SK-N-SH (cell line): ENCODE data around the gene ACBD7. TPM values are rescaled to one million over a fixed set of nuclear protein-coding genes. Genes with fewer than 3 reads are reported as not detected.

Source experiments
- CTCF ChIA-PET: fragments of 300-600, 350-600 bp; formaldehyde crosslinking; extraction: SDS; loops from one replicate; lab custom pipeline; 2021; lab: Yijun Ruan, JAX
- POLR2A ChIA-PET: fragments of 350-600 bp; sonication (Branson Sonifier 250); formaldehyde crosslinking; extraction: SDS; loops from one replicate; lab custom pipeline; 2020; ENCODE audit warnings: antibody characterized with exemption, inconsistent platforms; lab: Yijun Ruan, JAX
- DNase-seq: peaks from one replicate; pipeline ENCODE4 v3.0.0; 2012
- H2AFZ ChIP-seq: fragments of 200-600 bp; sonication (generic); 2 replicates; pipeline ENCODE4 v1.8.1; 2016; ENCODE audit warnings: antibody characterized with exemption, mild to moderate bottlenecking, low read depth
- H3F3A ChIP-seq: fragments of 200-600 bp; sonication (generic); replicated peaks from 2 replicates; pipeline ENCODE3; 2016; ENCODE audit warnings: antibody characterized with exemption, mild to moderate bottlenecking; ENCODE audit not compliant: insufficient read depth
- H3K27ac ChIP-seq, 2 experiments: fragments of 200-500 bp in 1 of 2; fragments of 200-600 bp in 1 of 2; sonication (Bioruptor generic) in 1 of 2; sonication (generic), shearing (Covaris generic) in 1 of 2; 2 replicates each; pipeline versions ENCODE4 v1.5.1 to v1.6.1; 2014 to 2016; ENCODE audit warnings: low read depth in 2 of 2, inconsistent platforms in 1 of 2, low read length in 1 of 2, mild to moderate bottlenecking in 1 of 2, mixed read lengths in 1 of 2
- H3K27me3 ChIP-seq: fragments of 200-600 bp; sonication (generic), shearing (Covaris generic); 2 replicates; pipeline ENCODE4 v1.6.1; 2016; ENCODE audit warnings: mixed run types; ENCODE audit not compliant: insufficient read depth
- H3K36me3 ChIP-seq, 2 experiments: fragments of 200-500 bp in 1 of 2; fragments of 200-600 bp in 1 of 2; sonication (Bioruptor generic) in 1 of 2; sonication (generic) in 1 of 2; replicated peaks in 1 of 2; 2 replicates each; pipeline versions ENCODE3 to v1.5.1; 2014 to 2016; ENCODE audit warnings: low read length in 1 of 2, mild to moderate bottlenecking in 1 of 2; ENCODE audit not compliant: insufficient read depth in 2 of 2, control insufficient read depth in 1 of 2
- H3K4me1 ChIP-seq, 2 experiments: fragments of 200-500 bp in 1 of 2; fragments of 200-600 bp in 1 of 2; sonication (Bioruptor generic) in 1 of 2; sonication (generic), shearing (Covaris generic) in 1 of 2; 2 replicates each; pipeline versions ENCODE4 v1.5.1 to v1.6.1; 2014 to 2016; ENCODE audit warnings: low read depth in 1 of 2, low read length in 1 of 2, mixed run types in 1 of 2; ENCODE audit not compliant: insufficient read depth in 2 of 2, control insufficient read depth in 1 of 2
- H3K4me2 ChIP-seq: fragments of 200-600 bp; sonication (generic), shearing (Covaris generic); 2 replicates; pipeline ENCODE4 v1.6.1; 2017; ENCODE audit warnings: mixed run types
- H3K4me3 ChIP-seq, 2 experiments: fragments of 200-500 bp in 1 of 2; fragments of 200-600 bp in 1 of 2; sonication (Bioruptor generic) in 1 of 2; sonication (generic), shearing (Covaris generic) in 1 of 2; 2 replicates each; pipeline versions ENCODE4 v1.5.1 to v1.8.1; 2014 to 2016; ENCODE audit warnings: low read depth in 2 of 2, inconsistent platforms in 1 of 2, low read length in 1 of 2, mild to moderate bottlenecking in 1 of 2, mixed read lengths in 1 of 2, moderate library complexity in 1 of 2
- H3K79me2 ChIP-seq: fragments of 200-600 bp; sonication (generic); 2 replicates; pipeline ENCODE4 v1.8.1; 2017; ENCODE audit warnings: mild to moderate bottlenecking; ENCODE audit not compliant: insufficient read depth
- H3K9ac ChIP-seq: fragments of 200-600 bp; sonication (generic); 2 replicates; pipeline ENCODE4 v1.6.1; 2017; ENCODE audit warnings: mixed run types
- H3K9me2 ChIP-seq: fragments of 200-600 bp; sonication (generic); 2 replicates; pipeline ENCODE4 v1.6.1; 2017; ENCODE audit warnings: mixed run types
- H3K9me3 ChIP-seq: fragments of 200-600 bp; sonication (generic); 2 replicates; pipeline ENCODE4 v1.6.1; 2017; ENCODE audit warnings: mixed run types, mild to moderate bottlenecking, moderate library complexity
- H4K20me1 ChIP-seq: fragments of 200-600 bp; sonication (generic); 2 replicates; pipeline ENCODE4 v1.6.1; 2017; ENCODE audit warnings: mild to moderate bottlenecking, mixed run types; ENCODE audit not compliant: insufficient read depth
- EP300 ChIP-seq, 2 experiments: IDR thresholded peaks; 2 replicates each; pipeline versions ENCODE4 v1.4.0 to v1.6.1; 2012; ENCODE audit warnings: borderline replicate concordance in 1 of 2, low read depth in 1 of 2, low read length in 1 of 2
- FOXJ3 ChIP-seq: sonication (generic); formaldehyde crosslinking; IDR thresholded peaks from 2 replicates; pipeline ENCODE4 v1.5.1; 2020; ENCODE audit warnings: mild to moderate bottlenecking, missing genetic modification reagents
- FOXM1 ChIP-seq: IDR thresholded peaks from 2 replicates; pipeline ENCODE4 v1.4.0; 2012; ENCODE audit warnings: low read depth, mild to moderate bottlenecking
- GATA2 ChIP-seq: sonication (generic); formaldehyde crosslinking; IDR thresholded peaks from 2 replicates; pipeline ENCODE4 v1.5.0; 2020; ENCODE audit warnings: mild to moderate bottlenecking, missing genetic modification reagents
- IRF3 ChIP-seq: fragments of 150-350 bp; IDR thresholded peaks from 2 replicates; pipeline ENCODE4 v1.6.1; 2016; ENCODE audit warnings: mild to moderate bottlenecking, low read depth, low read length
- RCOR1 ChIP-seq: fragments of 150-350 bp; IDR thresholded peaks from 2 replicates; pipeline ENCODE4 v1.6.1; 2017; ENCODE audit warnings: antibody characterized with exemption, low read length
- RFX5 ChIP-seq: IDR thresholded peaks from 2 replicates; pipeline ENCODE4 v1.6.1; 2012; ENCODE audit warnings: mild to moderate bottlenecking, improper control_type of control experiment, low read length
- TAF1 ChIP-seq: IDR thresholded peaks from 2 replicates; pipeline ENCODE4 v1.6.1; 2012; ENCODE audit warnings: low read depth, mild to moderate bottlenecking, low read length, moderate library complexity, borderline replicate concordance
- TCF12 ChIP-seq: IDR thresholded peaks from 2 replicates; pipeline ENCODE4 v1.4.0; 2012
- YY1 ChIP-seq: IDR thresholded peaks from 2 replicates; pipeline ENCODE4 v1.4.0; 2012; ENCODE audit warnings: low read depth, mild to moderate bottlenecking
- WGBS: methylation state at CpG from one replicate; pipeline ENCODE4 v1.1.6; 2017; ENCODE audit warnings: low lambda C conversion rate; 5-methylcytosine and 5-hydroxymethylcytosine counted together
- polyA plus RNA-seq, 3 experiments: library from polyadenylated mRNA; depleted of rRNA; stranded (reverse); fragments of >200 nt; gene quantifications; 2 replicates each; pipeline ENCODE4 v1.2.3, GENCODE V29; 2012
- TF ChIP-seq, protein P1 (sequence below): IDR thresholded peaks from 2 replicates; pipeline ENCODE4 v1.6.1; 2012; ENCODE audit warnings: mild to moderate bottlenecking, low read depth, low read length, moderate library complexity
- TF ChIP-seq, protein P2 (sequence below): fragments of 200-600 bp; sonication (generic); IDR thresholded peaks from 2 replicates; pipeline ENCODE4 v1.6.1; 2017; ENCODE audit warnings: antibody characterized with exemption, mild to moderate bottlenecking, moderate library complexity
- TF ChIP-seq, protein P3 (sequence below): fragments of 150-350 bp; IDR thresholded peaks from 2 replicates; pipeline ENCODE4 v1.6.1; 2017; ENCODE audit warnings: antibody characterized with exemption, low read length, low read depth, borderline replicate concordance

The ACBD7 gene
- polyA plus RNA-seq, 1 of the 3 experiments (the other 2 are of a cell fraction), result 0.92 TPM

DNA sequence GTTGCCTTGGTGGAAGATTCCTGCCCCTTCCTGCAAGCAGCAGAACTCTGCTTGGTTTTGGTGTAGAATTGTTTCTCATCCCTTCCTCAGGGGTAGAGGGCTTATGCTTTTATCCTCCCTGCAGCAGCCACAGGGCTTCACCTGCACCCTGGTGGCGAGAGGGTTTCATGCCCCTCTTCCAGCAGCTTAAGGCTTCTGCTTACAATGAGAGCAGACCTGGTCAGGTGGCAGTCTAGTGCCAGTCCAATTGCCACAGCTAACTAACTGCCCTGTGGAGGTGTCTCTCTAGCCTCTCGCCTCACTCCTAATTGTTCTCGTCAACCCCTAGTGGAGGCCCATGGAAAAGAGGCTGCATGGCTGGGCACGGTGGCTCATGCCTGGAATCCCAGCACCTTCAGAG is 19.3 kb downstream of the ACBD7 start:
- 66% methylated on average over 4 of the region's 4 CpGs for WGBS
- POLR2A ChIA-PET, result no interaction called here
- TF ChIP-seq, protein P1, sequence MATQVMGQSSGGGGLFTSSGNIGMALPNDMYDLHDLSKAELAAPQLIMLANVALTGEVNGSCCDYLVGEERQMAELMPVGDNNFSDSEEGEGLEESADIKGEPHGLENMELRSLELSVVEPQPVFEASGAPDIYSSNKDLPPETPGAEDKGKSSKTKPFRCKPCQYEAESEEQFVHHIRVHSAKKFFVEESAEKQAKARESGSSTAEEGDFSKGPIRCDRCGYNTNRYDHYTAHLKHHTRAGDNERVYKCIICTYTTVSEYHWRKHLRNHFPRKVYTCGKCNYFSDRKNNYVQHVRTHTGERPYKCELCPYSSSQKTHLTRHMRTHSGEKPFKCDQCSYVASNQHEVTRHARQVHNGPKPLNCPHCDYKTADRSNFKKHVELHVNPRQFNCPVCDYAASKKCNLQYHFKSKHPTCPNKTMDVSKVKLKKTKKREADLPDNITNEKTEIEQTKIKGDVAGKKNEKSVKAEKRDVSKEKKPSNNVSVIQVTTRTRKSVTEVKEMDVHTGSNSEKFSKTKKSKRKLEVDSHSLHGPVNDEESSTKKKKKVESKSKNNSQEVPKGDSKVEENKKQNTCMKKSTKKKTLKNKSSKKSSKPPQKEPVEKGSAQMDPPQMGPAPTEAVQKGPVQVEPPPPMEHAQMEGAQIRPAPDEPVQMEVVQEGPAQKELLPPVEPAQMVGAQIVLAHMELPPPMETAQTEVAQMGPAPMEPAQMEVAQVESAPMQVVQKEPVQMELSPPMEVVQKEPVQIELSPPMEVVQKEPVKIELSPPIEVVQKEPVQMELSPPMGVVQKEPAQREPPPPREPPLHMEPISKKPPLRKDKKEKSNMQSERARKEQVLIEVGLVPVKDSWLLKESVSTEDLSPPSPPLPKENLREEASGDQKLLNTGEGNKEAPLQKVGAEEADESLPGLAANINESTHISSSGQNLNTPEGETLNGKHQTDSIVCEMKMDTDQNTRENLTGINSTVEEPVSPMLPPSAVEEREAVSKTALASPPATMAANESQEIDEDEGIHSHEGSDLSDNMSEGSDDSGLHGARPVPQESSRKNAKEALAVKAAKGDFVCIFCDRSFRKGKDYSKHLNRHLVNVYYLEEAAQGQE, result no peak
- TF ChIP-seq YY1 (no peak), TCF12 (no peak), RCOR1 (no peak), RFX5 (no peak), IRF3 (no peak), GATA2 (no peak), FOXJ3 (no peak), EP300 (IDR thresholded peaks at IDR 0.05; ENCODE audit: borderline replicate concordance in 1 of 2, low read depth in 1 of 2, low read length in 1 of 2) (no peak), FOXM1 (no peak), TAF1 (no peak)
- TF ChIP-seq, protein P2, sequence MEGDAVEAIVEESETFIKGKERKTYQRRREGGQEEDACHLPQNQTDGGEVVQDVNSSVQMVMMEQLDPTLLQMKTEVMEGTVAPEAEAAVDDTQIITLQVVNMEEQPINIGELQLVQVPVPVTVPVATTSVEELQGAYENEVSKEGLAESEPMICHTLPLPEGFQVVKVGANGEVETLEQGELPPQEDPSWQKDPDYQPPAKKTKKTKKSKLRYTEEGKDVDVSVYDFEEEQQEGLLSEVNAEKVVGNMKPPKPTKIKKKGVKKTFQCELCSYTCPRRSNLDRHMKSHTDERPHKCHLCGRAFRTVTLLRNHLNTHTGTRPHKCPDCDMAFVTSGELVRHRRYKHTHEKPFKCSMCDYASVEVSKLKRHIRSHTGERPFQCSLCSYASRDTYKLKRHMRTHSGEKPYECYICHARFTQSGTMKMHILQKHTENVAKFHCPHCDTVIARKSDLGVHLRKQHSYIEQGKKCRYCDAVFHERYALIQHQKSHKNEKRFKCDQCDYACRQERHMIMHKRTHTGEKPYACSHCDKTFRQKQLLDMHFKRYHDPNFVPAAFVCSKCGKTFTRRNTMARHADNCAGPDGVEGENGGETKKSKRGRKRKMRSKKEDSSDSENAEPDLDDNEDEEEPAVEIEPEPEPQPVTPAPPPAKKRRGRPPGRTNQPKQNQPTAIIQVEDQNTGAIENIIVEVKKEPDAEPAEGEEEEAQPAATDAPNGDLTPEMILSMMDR, result no peak
- TF ChIP-seq, protein P3, sequence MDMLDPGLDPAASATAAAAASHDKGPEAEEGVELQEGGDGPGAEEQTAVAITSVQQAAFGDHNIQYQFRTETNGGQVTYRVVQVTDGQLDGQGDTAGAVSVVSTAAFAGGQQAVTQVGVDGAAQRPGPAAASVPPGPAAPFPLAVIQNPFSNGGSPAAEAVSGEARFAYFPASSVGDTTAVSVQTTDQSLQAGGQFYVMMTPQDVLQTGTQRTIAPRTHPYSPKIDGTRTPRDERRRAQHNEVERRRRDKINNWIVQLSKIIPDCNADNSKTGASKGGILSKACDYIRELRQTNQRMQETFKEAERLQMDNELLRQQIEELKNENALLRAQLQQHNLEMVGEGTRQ, result no peak

More for the DNA sequence above, 19.3 kb downstream of the ACBD7 start:
- Histone ChIP-seq H3K9me3 (no peaks in the 10 kb centered on the region), H3F3A (no peaks in the 10 kb centered on the region), H3K4me2 (no peak overlapping the region), H3K4me3 (no peak overlapping the region), H3K27ac (no peak overlapping the region), H3K9ac (no peak overlapping the region), H3K4me1 (no peaks in the 10 kb centered on the region), H3K79me2 (no peaks in the 10 kb centered on the region), H3K9me2 (no peaks in the 10 kb centered on the region), H2AFZ (no peak overlapping the region), H3K27me3 (no peaks in the 10 kb centered on the region), H3K36me3 (no peaks in the 10 kb centered on the region), H4K20me1 (no peaks in the 10 kb centered on the region)
- DNase-seq, result no peak
- CTCF ChIA-PET, result no interaction called here
